Fibroblast of mammary gland (primary cell): ENCODE data around the gene ATF7.
"Not testable (repeated sequence)": the region's sequence is repeated elsewhere in the genome, so short reads cannot be mapped to it uniquely, and the experiment has no call there.

Source experiments
- DNase-seq: peaks from one replicate; pipeline ENCODE4 v3.0.0-alpha.2; 2010; ENCODE audit warnings: low read depth
- H3K4me3 ChIP-seq: 2 replicates; pipeline ENCODE4 v1.5.1; 2011; ENCODE audit warnings: low read depth, mild to moderate bottlenecking, low read length, moderate library complexity; ENCODE audit not compliant: control insufficient read depth
- TF ChIP-seq, protein P1 (sequence below): conservative IDR thresholded peaks from 2 replicates; pipeline ENCODE4 v1.5.1; 2011; ENCODE audit warnings: low read depth, low read length, inconsistent platforms; ENCODE audit not compliant: control insufficient read depth, insufficient read depth

Gene ATF7

DNA sequence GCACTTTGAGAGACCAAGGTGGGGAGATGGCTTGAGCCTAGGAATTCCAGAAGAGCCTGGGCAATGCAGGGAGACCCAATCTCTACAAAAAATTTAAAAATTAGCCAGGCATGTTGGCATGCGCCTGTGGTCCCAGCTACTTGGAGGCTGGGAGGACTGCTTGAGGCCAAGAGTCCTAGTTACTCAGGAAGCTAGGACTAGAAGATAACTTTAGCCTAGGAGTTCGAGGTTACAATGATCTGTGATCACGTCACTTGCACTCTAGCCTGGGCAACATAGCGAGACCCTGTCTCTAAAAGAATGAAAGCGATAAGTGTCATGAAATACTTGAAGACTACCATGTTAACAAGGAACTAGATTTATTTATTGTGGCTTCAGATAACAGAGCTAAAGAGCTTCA, 3.5 kb downstream of the ATF7 start:
- TF ChIP-seq, protein P1, sequence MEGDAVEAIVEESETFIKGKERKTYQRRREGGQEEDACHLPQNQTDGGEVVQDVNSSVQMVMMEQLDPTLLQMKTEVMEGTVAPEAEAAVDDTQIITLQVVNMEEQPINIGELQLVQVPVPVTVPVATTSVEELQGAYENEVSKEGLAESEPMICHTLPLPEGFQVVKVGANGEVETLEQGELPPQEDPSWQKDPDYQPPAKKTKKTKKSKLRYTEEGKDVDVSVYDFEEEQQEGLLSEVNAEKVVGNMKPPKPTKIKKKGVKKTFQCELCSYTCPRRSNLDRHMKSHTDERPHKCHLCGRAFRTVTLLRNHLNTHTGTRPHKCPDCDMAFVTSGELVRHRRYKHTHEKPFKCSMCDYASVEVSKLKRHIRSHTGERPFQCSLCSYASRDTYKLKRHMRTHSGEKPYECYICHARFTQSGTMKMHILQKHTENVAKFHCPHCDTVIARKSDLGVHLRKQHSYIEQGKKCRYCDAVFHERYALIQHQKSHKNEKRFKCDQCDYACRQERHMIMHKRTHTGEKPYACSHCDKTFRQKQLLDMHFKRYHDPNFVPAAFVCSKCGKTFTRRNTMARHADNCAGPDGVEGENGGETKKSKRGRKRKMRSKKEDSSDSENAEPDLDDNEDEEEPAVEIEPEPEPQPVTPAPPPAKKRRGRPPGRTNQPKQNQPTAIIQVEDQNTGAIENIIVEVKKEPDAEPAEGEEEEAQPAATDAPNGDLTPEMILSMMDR, result no peak
- no peak for DNase-seq
- H3K4me3 ChIP-seq, result no peak overlapping the region

DNA sequence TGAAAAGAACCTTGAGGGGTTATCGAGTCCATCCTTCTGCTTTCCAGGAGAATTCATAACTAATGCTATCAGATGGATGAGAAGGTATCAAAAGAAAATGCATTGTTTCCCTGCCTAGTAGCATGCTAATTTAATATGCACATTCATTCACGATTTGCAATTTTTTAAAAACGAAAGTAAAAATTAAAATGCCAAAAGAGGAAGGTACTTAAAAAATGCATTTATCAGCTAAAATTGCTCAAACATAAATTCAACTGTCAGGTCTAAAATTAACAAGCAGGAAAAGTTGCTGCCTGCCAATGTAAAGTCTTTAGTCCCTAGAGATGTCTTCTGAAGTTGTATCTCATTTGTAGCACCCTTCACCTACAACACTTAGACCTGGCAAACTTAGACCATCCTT, 7.9 kb downstream of the ATF7 start:
- TF ChIP-seq, protein P1, result no peak
- DNase-seq, result no peak
- H3K4me3 ChIP-seq, result peak overlapping the region; percentile 31

DNA sequence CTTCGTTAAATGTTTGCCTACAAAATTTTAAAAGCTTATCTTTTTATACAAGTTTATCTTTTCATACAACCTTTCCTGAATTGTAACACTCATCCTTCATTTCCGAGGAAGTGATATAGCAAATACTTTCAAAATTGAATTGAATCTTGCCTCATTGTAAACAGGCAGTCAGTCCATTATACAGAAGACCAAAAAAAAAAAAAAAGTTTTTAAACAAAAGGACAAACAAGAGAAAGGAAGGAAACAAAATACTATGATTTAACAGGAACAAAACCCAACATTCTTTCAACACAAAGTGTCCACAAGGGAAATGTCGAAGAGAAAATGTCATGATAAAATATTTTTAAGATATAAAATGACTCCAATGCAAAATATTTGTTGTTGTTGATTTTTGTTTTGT, 8.5 kb downstream of the ATF7 start:
- TF ChIP-seq, protein P1, result no peak
- no peak for DNase-seq
- no peak overlapping the region for H3K4me3 ChIP-seq

DNA sequence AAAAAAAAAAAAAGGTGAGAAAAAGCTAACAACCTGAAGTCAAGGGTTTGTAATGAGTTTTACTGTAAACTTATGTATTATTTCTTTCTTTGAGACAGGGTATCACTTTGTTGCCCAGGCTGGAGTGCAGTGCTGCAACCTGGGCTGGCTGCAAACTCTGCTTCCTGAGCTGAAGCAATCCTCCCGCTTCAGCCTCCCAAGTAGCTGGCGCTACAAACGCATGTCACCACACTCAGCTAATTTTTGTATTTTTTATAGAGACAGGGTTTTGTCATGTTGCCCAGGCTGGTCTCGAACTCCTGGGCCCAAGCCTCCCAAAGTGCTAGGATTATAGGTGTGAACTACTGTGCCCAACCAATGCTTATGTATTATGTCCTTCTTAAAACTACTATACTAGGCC, 9.2 kb downstream of the ATF7 start:
- no peak for DNase-seq
- H3K4me3 ChIP-seq, result no peak overlapping the region
- TF ChIP-seq, protein P1, result no peak

DNA sequence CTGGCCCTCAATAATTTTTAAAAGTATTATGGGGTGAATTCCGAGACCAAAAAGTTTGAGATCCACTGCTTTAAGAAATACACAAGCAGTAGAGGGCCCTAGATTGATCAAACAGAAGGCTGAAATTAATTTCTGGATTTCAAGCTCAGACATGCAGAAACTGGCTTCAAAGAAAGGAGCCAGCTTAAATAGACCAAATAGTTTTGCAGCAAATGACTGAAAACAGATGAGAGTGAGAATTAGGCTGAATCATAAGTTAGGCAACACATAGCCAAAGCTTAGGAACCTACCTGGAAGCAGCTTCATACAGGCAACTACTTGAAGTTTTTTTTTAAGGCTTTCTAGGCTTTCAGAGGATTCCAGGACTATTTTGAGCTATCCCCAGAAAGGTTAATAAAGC, 12.4 kb downstream of the ATF7 start:
- no peak overlapping the region for H3K4me3 ChIP-seq
- TF ChIP-seq, protein P1, result no peak
- peak; percentile 57 for DNase-seq

DNA sequence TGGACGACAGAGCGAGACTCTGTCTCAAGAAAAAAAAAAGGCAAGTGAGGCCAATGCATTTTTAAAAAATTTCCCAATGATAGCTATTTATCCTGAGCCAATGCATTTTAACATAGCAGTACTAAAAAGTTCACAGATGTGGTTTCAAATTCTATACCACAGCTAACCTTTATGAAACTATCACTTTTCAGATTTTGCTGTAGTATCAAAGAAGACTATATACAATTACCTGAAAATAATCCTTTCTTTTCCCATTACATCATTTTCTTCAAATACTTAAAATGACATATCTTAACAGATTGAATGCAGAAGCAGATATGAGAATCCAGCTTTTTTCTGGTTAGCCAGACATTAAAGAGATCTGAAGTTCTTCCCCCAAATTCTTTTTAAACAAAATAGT, 13.2 kb downstream of the ATF7 start:
- DNase-seq, result no peak
- no peak overlapping the region for H3K4me3 ChIP-seq
- TF ChIP-seq, protein P1, result no peak

DNA sequence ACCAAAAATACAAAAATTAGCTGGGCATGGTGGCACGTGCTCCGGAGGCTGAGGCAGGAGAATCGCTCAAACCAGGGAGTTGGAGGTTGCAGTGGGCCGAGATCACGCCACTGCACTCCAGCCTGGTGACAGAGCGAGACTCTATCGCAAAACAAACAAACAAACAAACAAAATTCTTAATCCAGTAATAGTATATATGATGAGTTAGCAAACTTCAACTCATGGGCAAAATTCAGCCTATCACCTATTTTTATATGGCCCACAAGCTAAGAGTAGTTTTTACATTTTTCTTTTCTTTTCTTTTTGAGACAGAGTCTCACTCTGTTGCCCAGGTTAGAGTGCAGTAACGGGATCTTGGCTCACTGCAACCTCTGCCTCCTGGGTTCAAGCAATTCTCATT, 14.9 kb downstream of the ATF7 start:
- TF ChIP-seq, protein P1, result no peak
- DNase-seq, result no peak
- H3K4me3 ChIP-seq, result no peak overlapping the region

DNA sequence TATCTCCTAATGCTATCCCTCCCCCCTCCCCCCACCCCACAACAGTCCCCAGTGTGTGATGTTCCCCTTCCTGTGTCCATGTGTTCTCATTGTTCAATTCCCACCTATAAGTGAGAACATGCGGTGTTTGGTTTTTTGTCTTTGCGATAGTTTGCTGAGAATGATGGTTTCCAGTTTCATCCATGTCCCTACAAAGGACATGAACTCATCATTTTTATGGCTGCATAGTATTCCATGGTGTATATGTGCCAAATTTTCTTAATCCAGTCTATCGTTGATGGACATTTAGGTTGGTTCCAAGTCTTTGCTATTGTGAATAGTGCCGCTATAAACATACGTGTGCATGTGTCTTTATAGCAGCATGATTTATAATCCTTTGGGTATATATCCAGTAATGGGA, 19.5 kb downstream of the ATF7 start:
- not testable (repeated sequence) for DNase-seq, H3K4me3 ChIP-seq
